SK-N-MC (cell line): Measurements from ENCODE around the gene SLC13A4.

Experiments
- EZH2 ChIP-seq: fragments of 200-600 bp; sonication (generic); IDR thresholded peaks from one replicate; pipeline ENCODE4 v1.6.1; 2017; ENCODE audit warnings: antibody characterized with exemption
- POLR2AphosphoS5 ChIP-seq: IDR thresholded peaks from 2 replicates; pipeline ENCODE4 v1.6.1; 2012; ENCODE audit warnings: mild to moderate bottlenecking, low read depth, low read length, borderline replicate concordance

DNA sequence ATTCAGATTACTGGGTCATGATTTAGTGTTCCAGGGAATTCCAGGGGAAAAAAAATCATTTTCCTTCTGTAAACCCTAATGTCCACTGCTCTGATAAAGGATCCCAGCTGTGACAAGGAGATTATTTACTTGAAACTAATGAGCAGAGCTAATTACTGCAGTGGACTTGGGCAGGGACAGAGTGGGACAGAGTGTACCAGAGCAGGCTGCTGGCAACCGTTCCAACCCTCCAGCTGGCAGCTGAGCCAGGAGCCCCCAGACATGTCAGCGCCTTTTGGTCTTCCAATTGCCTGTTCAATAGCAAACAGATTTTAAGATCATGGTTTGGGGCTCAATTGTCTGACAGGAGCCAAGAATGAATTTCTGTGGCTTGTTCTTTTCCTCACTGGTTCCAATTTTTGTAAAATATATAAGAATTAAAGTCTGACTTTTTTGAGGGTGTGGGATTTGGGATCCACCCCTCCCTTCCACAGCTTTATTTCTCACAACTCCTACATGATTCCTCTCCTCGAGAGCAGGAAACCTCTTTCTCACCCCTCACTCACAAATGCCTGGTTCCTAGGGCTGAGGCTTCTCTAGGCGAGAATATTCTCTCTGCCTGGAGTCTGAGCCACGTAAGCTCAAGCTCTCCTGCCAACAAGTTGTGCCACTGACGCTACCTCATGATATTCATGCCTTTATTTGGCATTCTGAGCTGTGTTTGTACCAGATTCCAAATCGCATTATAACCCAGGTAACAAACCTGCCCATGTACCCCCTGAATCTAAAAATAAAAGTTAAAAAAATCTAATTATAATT, 41.2 kb upstream of the SLC13A4 start:
- TF ChIP-seq EZH2, result no peak
- TF ChIP-seq POLR2AphosphoS5, result no peak
